ENCODE measurements around the gene CAMK1D. TPM values are rescaled to one million over a fixed set of nuclear protein-coding genes. Genes with fewer than 3 reads are reported as not detected.

CAMK1D gene
- total and polyA plus RNA-seq, 10 of the 15 experiments (the other 5 are each of a cell fraction or from before 2014, with no cell fraction given): 2.1 to 35.5 (median 14.7) TPM

GRCh38 chr10:12346707-12347106 lies 2.6 kb upstream of the CAMK1D start:
- CTCF ChIA-PET: interaction anchor here (0.7 to 6.7 kb wide), 4 partner anchors 10 to 82 kb away, joined by 3 to 63 read pairs (median 3); no protein-coding TSS in a partner anchor
- SMC1A ChIA-PET (ENCODE audit: uncharacterized antibody, unreplicated experiment): interaction anchor here (1.0 to 11.7 kb wide), 6 partner anchors 8 to 125 kb away, joined by 3 to 68 read pairs (median 4); no protein-coding TSS in a partner anchor
- in situ Hi-C loops (cut with MboI) (no loop called here), intact Hi-C loops (cut with micrococcal nuclease; ENCODE audit: unreplicated experiment) (no loop called here)
- ATAC-seq (no peak), FAIRE-seq (no peak), DNase-seq (ENCODE audit: low read depth, low spot score) (no peak)
- Histone ChIP-seq H4K20me1 (ENCODE audit: control insufficient read depth, insufficient read depth) (no peaks in the 10 kb centered on the region), H3K4me2 (ENCODE audit: control insufficient read depth, insufficient read depth) (no peak overlapping the region), H2AFZ (ENCODE audit: control insufficient read depth, low read depth, low read length) (no peak overlapping the region), H3K79me2 (ENCODE audit: control insufficient read depth, insufficient read depth, low read length) (peaks cover 22% of the 10 kb centered on the region), H3K27ac (ENCODE audit: control insufficient read depth, insufficient read depth) (no peak overlapping the region), H3K4me1 (ENCODE audit: control insufficient read depth, insufficient read depth, low read length) (peaks cover 32% of the 10 kb centered on the region), H3K4me3 (no peak overlapping the region), H3K9ac (ENCODE audit: control insufficient read depth, insufficient read depth, low read length) (no peak overlapping the region), H3K9me3 (replicated peaks; ENCODE audit: control insufficient read depth, insufficient read depth, low read length) (no peaks in the 10 kb centered on the region; the same call in 2 of the 3 replicates), H3K36me3 (ENCODE audit: control insufficient read depth in 2 of 2, insufficient read depth in 2 of 2, low read length in 1 of 2) (no peaks in the 10 kb centered on the region), H3K27me3 (replicated peaks in 1 of 2; ENCODE audit: control insufficient read depth in 2 of 2, insufficient read depth in 2 of 2, low read length in 1 of 2) (no peaks in the 10 kb centered on the region)
- POLR2A ChIA-PET: interaction anchor here (0.9 to 1.5 kb wide), 2 partner anchors 9 to 11 kb away, joined by 3 to 7 read pairs; no protein-coding TSS in a partner anchor
- BruUV-seq (replicated peaks): no TSS peak
- RAD21 ChIA-PET (ENCODE audit: unreplicated experiment): interaction anchor here (1.6 to 6.7 kb wide), 3 partner anchors 19 to 310 kb away, joined by 7 to 59 read pairs (median 17); no protein-coding TSS in a partner anchor
- TF ChIP-seq CBFB (IDR thresholded peaks at IDR 0.05; ENCODE audit: low read depth) (no peak), NFYB (IDR thresholded peaks at IDR 0.05; ENCODE audit: insufficient read depth, low read depth, low read length) (no peak), NR2C2 (IDR thresholded peaks at IDR 0.05; ENCODE audit: borderline replicate concordance, control insufficient read depth, insufficient read length, low read depth) (no peak), PAX8 (IDR thresholded peaks at IDR 0.05) (no peak)
- 89% methylated on average over 10 of the region's 10 CpGs for WGBS (ENCODE audit: insufficient coverage, insufficient replicate concordance, low lambda C conversion rate, missing lambda C conversion rate)

GRCh38 chr10:12348294-12348869 lies 965 bp upstream of the CAMK1D start:
- ChIA-PET CTCF (interaction anchor here (0.5 to 6.7 kb wide), 3 partner anchors 21 to 308 kb away, joined by 3 to 63 read pairs (median 8); no protein-coding TSS in a partner anchor), POLR2A (interaction anchor here (0.5 to 1.3 kb wide), 5 partner anchors 37 to 307 kb away, joined by 3 to 5 read pairs (median 4); no protein-coding TSS in a partner anchor), RAD21 (ENCODE audit: unreplicated experiment) (interaction anchor here (0.6 to 6.7 kb wide), 14 partner anchors 10 to 879 kb away, joined by 3 to 59 read pairs (median 5); partner anchors contain the start of gene OPTN), SMC1A (ENCODE audit: uncharacterized antibody, unreplicated experiment) (interaction anchor here (0.7 to 11.7 kb wide), 11 partner anchors 15 to 308 kb away, joined by 3 to 68 read pairs (median 3); no protein-coding TSS in a partner anchor)
- FAIRE-seq (no peak), DNase-seq (ENCODE audit: low read depth, low spot score) (no peak), ATAC-seq (no peak)
- H2AFZ ChIP-seq (ENCODE audit: control insufficient read depth, low read depth, low read length): peak overlapping the region; percentile 25
- peak overlapping the region; percentile 79 for H3K9ac ChIP-seq (ENCODE audit: control insufficient read depth, insufficient read depth, low read length)
- peak overlapping the region; percentile 67 for H3K27ac ChIP-seq (ENCODE audit: control insufficient read depth, insufficient read depth)
- H3K4me1 ChIP-seq (ENCODE audit: control insufficient read depth, insufficient read depth, low read length): peaks cover 26% of the 10 kb centered on the region
- H3K4me3 ChIP-seq: peak overlapping the region; percentile 92
- H3K27me3 ChIP-seq (replicated peaks in 1 of 2; ENCODE audit: control insufficient read depth in 2 of 2, insufficient read depth in 2 of 2, low read length in 1 of 2): no peaks in the 10 kb centered on the region
- BruUV-seq (replicated peaks): TSS peak; percentile 77
- no peaks in the 10 kb centered on the region for H4K20me1 ChIP-seq (ENCODE audit: control insufficient read depth, insufficient read depth)
- intact Hi-C loops (cut with micrococcal nuclease; ENCODE audit: unreplicated experiment): no loop called here
- H3K79me2 ChIP-seq (ENCODE audit: control insufficient read depth, insufficient read depth, low read length): peaks cover 24% of the 10 kb centered on the region
- H3K4me2 ChIP-seq (ENCODE audit: control insufficient read depth, insufficient read depth): peak overlapping the region; percentile 96
- no peaks in the 10 kb centered on the region for H3K9me3 ChIP-seq (replicated peaks; ENCODE audit: control insufficient read depth, insufficient read depth, low read length)
- in situ Hi-C loops (cut with MboI): no loop called here
- H3K36me3 ChIP-seq (ENCODE audit: control insufficient read depth in 2 of 2, insufficient read depth in 2 of 2, low read length in 1 of 2): no peaks in the 10 kb centered on the region
- WGBS (ENCODE audit: insufficient coverage, insufficient replicate concordance, low lambda C conversion rate, missing lambda C conversion rate): 17% methylated on average over 23 of the region's 24 CpGs
- 0 out of 2 replicates have a peak, but pooled peaks have one; percentile 16 for TF ChIP-seq NKRF (conservative IDR thresholded peaks at IDR 0.05)
- TF ChIP-seq GATAD2B (conservative IDR thresholded peaks at IDR 0.05; ENCODE audit: low read depth): peak; percentile 64
- TF ChIP-seq STAT3 (IDR thresholded peaks at IDR 0.05; ENCODE audit: low read depth, low read length): 0 out of 2 replicates have a peak, but pooled peaks have one; percentile 31
- TF ChIP-seq ZBTB40 (IDR thresholded peaks at IDR 0.05; ENCODE audit: borderline replicate concordance): 0 out of 2 replicates have a peak, but pooled peaks have one; percentile 33
- TF ChIP-seq IKZF1 (conservative IDR thresholded peaks at IDR 0.05): peak; percentile 67

All from GM12878 (cell line).